Measurements from ENCODE around the gene MT3. TPM values are rescaled to one million over a fixed set of nuclear protein-coding genes. Genes with fewer than 3 reads are reported as not detected.

Gene MT3
- total and polyA plus RNA-seq, 2 of the 13 experiments (the other 11 are each of a cell fraction or from before 2014, with no cell fraction given), result not detected

- TF ChIP-seq, protein P1, sequence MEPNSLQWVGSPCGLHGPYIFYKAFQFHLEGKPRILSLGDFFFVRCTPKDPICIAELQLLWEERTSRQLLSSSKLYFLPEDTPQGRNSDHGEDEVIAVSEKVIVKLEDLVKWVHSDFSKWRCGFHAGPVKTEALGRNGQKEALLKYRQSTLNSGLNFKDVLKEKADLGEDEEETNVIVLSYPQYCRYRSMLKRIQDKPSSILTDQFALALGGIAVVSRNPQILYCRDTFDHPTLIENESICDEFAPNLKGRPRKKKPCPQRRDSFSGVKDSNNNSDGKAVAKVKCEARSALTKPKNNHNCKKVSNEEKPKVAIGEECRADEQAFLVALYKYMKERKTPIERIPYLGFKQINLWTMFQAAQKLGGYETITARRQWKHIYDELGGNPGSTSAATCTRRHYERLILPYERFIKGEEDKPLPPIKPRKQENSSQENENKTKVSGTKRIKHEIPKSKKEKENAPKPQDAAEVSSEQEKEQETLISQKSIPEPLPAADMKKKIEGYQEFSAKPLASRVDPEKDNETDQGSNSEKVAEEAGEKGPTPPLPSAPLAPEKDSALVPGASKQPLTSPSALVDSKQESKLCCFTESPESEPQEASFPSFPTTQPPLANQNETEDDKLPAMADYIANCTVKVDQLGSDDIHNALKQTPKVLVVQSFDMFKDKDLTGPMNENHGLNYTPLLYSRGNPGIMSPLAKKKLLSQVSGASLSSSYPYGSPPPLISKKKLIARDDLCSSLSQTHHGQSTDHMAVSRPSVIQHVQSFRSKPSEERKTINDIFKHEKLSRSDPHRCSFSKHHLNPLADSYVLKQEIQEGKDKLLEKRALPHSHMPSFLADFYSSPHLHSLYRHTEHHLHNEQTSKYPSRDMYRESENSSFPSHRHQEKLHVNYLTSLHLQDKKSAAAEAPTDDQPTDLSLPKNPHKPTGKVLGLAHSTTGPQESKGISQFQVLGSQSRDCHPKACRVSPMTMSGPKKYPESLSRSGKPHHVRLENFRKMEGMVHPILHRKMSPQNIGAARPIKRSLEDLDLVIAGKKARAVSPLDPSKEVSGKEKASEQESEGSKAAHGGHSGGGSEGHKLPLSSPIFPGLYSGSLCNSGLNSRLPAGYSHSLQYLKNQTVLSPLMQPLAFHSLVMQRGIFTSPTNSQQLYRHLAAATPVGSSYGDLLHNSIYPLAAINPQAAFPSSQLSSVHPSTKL (CRISPR knock-in tag; IDR thresholded peaks at IDR 0.05), result peak; percentile 55; the same call in 1 of the 2 replicates
- TF ChIP-seq, protein P2, sequence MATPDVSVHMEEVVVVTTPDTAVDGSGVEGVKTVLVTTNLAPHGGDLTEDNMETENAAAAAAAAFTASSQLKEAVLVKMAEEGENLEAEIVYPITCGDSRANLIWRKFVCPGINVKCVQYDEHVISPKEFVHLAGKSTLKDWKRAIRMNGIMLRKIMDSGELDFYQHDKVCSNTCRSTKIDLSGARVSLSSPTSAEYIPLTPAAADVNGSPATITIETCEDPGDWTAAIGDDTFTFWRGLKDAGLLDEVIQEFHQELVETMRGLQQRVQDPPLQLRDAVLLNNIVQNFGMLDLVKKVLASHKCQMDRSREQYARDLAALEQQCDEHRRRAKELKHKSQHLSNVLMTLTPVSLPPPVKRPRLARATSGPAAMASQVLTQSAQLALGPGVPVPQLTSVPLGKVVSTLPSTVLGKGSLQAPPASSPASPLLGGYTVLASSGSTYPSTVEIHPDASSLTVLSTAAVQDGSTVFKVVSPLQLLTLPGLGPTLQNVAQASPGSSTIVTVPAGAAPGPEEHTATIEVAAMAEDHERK (CRISPR knock-in tag; IDR thresholded peaks at IDR 0.05; ENCODE audit: low read depth), result no peak
- TF ChIP-seq, protein P3, sequence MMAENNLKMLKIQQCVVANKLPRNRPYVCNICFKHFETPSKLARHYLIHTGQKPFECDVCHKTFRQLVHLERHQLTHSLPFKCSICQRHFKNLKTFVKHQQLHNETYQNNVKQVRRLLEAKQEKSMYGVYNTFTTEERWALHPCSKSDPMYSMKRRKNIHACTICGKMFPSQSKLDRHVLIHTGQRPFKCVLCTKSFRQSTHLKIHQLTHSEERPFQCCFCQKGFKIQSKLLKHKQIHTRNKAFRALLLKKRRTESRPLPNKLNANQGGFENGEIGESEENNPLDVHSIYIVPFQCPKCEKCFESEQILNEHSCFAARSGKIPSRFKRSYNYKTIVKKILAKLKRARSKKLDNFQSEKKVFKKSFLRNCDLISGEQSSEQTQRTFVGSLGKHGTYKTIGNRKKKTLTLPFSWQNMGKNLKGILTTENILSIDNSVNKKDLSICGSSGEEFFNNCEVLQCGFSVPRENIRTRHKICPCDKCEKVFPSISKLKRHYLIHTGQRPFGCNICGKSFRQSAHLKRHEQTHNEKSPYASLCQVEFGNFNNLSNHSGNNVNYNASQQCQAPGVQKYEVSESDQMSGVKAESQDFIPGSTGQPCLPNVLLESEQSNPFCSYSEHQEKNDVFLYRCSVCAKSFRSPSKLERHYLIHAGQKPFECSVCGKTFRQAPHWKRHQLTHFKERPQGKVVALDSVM (CRISPR knock-in tag; IDR thresholded peaks at IDR 0.05), result no peak
- no peak for TF ChIP-seq ZNF841 (CRISPR knock-in tag; IDR thresholded peaks at IDR 0.05; ENCODE audit: borderline replicate concordance)
- no peak for TF ChIP-seq SSRP1 (CRISPR knock-in tag; IDR thresholded peaks at IDR 0.05)
- no peak; the same call in 1 of the 2 replicates for TF ChIP-seq ETV5 (CRISPR knock-in tag; IDR thresholded peaks at IDR 0.05; ENCODE audit: borderline replicate concordance)
- TF ChIP-seq CEBPB (IDR thresholded peaks at IDR 0.05; ENCODE audit: borderline replicate concordance, low read depth, low read length), result no peak
- no peak for TF ChIP-seq HNF4A (CRISPR knock-in tag; IDR thresholded peaks at IDR 0.05)
- peak; percentile 47; the same call in 1 of the 2 replicates for TF ChIP-seq ZNF629 (CRISPR knock-in tag; conservative IDR thresholded peaks at IDR 0.05)
- TF ChIP-seq ZNF431 (CRISPR knock-in tag; IDR thresholded peaks at IDR 0.05; ENCODE audit: borderline replicate concordance, low read depth), result no peak
- no peak for TF ChIP-seq ZNF160 (CRISPR knock-in tag; IDR thresholded peaks at IDR 0.05)
- TF ChIP-seq, protein P4, sequence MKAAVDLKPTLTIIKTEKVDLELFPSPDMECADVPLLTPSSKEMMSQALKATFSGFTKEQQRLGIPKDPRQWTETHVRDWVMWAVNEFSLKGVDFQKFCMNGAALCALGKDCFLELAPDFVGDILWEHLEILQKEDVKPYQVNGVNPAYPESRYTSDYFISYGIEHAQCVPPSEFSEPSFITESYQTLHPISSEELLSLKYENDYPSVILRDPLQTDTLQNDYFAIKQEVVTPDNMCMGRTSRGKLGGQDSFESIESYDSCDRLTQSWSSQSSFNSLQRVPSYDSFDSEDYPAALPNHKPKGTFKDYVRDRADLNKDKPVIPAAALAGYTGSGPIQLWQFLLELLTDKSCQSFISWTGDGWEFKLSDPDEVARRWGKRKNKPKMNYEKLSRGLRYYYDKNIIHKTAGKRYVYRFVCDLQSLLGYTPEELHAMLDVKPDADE (CRISPR knock-in tag; IDR thresholded peaks at IDR 0.05), result no peak
- no peak for TF ChIP-seq ZBTB43 (CRISPR knock-in tag; conservative IDR thresholded peaks at IDR 0.05)
- no peak for TF ChIP-seq NFYB (CRISPR knock-in tag; IDR thresholded peaks at IDR 0.05)
- TF ChIP-seq YEATS2 (CRISPR knock-in tag; IDR thresholded peaks at IDR 0.05; ENCODE audit: borderline replicate concordance), result no peak
- no peak for TF ChIP-seq ZNF749 (CRISPR knock-in tag; IDR thresholded peaks at IDR 0.05; ENCODE audit: borderline replicate concordance)
- TF ChIP-seq SRSF1 (optimal IDR thresholded peaks at IDR 0.05; ENCODE audit: low read depth, low read length), result no peak
- TF ChIP-seq ZNF264 (CRISPR knock-in tag; IDR thresholded peaks at IDR 0.05), result no peak
- TF ChIP-seq ZSCAN29 (CRISPR knock-in tag; conservative IDR thresholded peaks at IDR 0.05), result no peak
- no peak for TF ChIP-seq ZNF703 (CRISPR knock-in tag; IDR thresholded peaks at IDR 0.05; ENCODE audit: borderline replicate concordance)
- peak; percentile 70 for TF ChIP-seq RARA (CRISPR knock-in tag; IDR thresholded peaks at IDR 0.05)
- no peak for TF ChIP-seq ZNF547 (CRISPR knock-in tag; IDR thresholded peaks at IDR 0.05)
Measured at GRCh38 chr16:56542039-56542438, 47.3 kb upstream of the MT3 start (continued).

Measured in HepG2 (cell line).